HepG2 (cell line): ENCODE measurements around the gene CDK14. TPM values are rescaled to one million over a fixed set of nuclear protein-coding genes. Genes with fewer than 3 reads are reported as not detected.

ENCODE experiments used
- ATAC-seq: fragments of 200-7000 bp; cut with Tn5 transposase; 3 replicates; pipeline ENCODE4 v1.9.1; 2020; ENCODE audit warnings: mild to moderate bottlenecking, moderate library complexity
- BruUV-seq: library from RNA; stranded (reverse); fragments of 400-500 nt; replicated peaks from 2 replicates; lab custom pipeline; 2021; lab: Mats Ljungman, UMichigan
- CTCF ChIA-PET: fragments of 300-600 bp; formaldehyde crosslinking; extraction: SDS; loops from one replicate; lab custom pipeline; 2021; ENCODE audit warnings: low total read pairs, inconsistent platforms, low intra/inter-chr PET ratio; lab: Yijun Ruan, JAX
- POLR2A ChIA-PET: fragments of 350-600 bp; sonication (Branson Sonifier 250); formaldehyde crosslinking; loops from one replicate; lab custom pipeline; 2020; ENCODE audit warnings: antibody characterized with exemption, inconsistent platforms; lab: Yijun Ruan, JAX
- DNase-seq: peaks from one replicate; pipeline ENCODE4 v3.0.0-alpha.2; 2015; ENCODE audit warnings: low spot score
- FAIRE-seq: peaks from 3 replicates; lab custom pipeline; 2011; peaks lifted over from hg19 to GRCh38; lab: Jason Lieb, UNC
- H2AFZ ChIP-seq: one replicate; pipeline ENCODE4 v1.6.1; 2011; ENCODE audit warnings: low read length, inconsistent platforms
- H3K27ac ChIP-seq: fragments of 300-600 bp; 3 replicates; pipeline ENCODE4 v1.8.0; 2011; ENCODE audit warnings: mixed run types, mild to moderate bottlenecking, mixed read lengths, low read length, inconsistent platforms; ENCODE audit not compliant: insufficient read depth; ENCODE audit errors: extremely low read length
- H3K27me3 ChIP-seq, 2 experiments: fragments of 200-600 bp in 1 of 2; 2 replicates in 1 of 2; 3 replicates in 1 of 2; pipeline versions ENCODE4 v1.6.0 to v1.8.0; 2011; ENCODE audit warnings: low read length in 2 of 2, mild to moderate bottlenecking in 2 of 2, moderate library complexity in 2 of 2, inconsistent platforms in 1 of 2; ENCODE audit not compliant: insufficient read depth in 2 of 2, control insufficient read depth in 1 of 2
- H3K36me3 ChIP-seq, 2 experiments: fragments of 200-600 bp in 1 of 2; replicated peaks in 1 of 2; 2 replicates in 1 of 2; 3 replicates in 1 of 2; pipeline versions ENCODE4 v1.5.1 to v1.8.0; 2011; ENCODE audit warnings: low read length in 2 of 2, inconsistent platforms in 1 of 2; ENCODE audit not compliant: insufficient read depth in 2 of 2, control insufficient read depth in 1 of 2
- H3K4me1 ChIP-seq: 2 replicates; pipeline ENCODE4 v1.5.1; 2012; ENCODE audit warnings: low read length, inconsistent platforms; ENCODE audit not compliant: insufficient read depth
- H3K4me2 ChIP-seq: 2 replicates; pipeline ENCODE4 v1.6.0; 2011; ENCODE audit warnings: low read depth, low read length, inconsistent platforms
- H3K4me3 ChIP-seq, 3 experiments: fragments of 200-600 bp in 1 of 3; sonication (generic), shearing (Covaris generic) in 1 of 3; replicated peaks in 1 of 3; 2 replicates each; pipeline ENCODE4 v1.5.1; 2011 to 2016; ENCODE audit warnings: low read length in 3 of 3, inconsistent platforms in 2 of 3, low read depth in 2 of 3, mild to moderate bottlenecking in 2 of 3, control low read depth in 1 of 3, mixed read lengths in 1 of 3; ENCODE audit not compliant: insufficient read depth in 1 of 3
- H3K79me2 ChIP-seq: one replicate; pipeline ENCODE4 v1.6.1; 2011; ENCODE audit warnings: low read length, inconsistent platforms; ENCODE audit not compliant: insufficient read depth
- H3K9ac ChIP-seq: 2 replicates; pipeline ENCODE4 v1.6.0; 2011; ENCODE audit warnings: mild to moderate bottlenecking, low read depth, low read length, inconsistent platforms; ENCODE audit not compliant: insufficient read depth
- H3K9me3 ChIP-seq: 2 replicates; pipeline ENCODE4 v1.5.1; 2012; ENCODE audit warnings: mild to moderate bottlenecking, low read length
- H4K20me1 ChIP-seq: 2 replicates; pipeline ENCODE4 v1.6.0; 2011; ENCODE audit warnings: inconsistent platforms, mild to moderate bottlenecking, low read length, moderate library complexity; ENCODE audit not compliant: insufficient read depth
- GZF1 ChIP-seq: sonication (generic); formaldehyde crosslinking; IDR thresholded peaks from 2 replicates; pipeline ENCODE4 v1.5.1; 2020; ENCODE audit warnings: mild to moderate bottlenecking, missing genetic modification reagents
- ZFYVE20 ChIP-seq: sonication (generic); formaldehyde crosslinking; IDR thresholded peaks from 2 replicates; pipeline ENCODE4 v1.8.0; 2023; ENCODE audit warnings: low read depth, mild to moderate bottlenecking, moderate library complexity, missing genetic modification reagents, borderline replicate concordance
- ZNF280D ChIP-seq: sonication (generic); formaldehyde crosslinking; IDR thresholded peaks from 2 replicates; pipeline ENCODE4 v1.5.1; 2020; ENCODE audit warnings: mild to moderate bottlenecking, missing genetic modification reagents
- ZNF343 ChIP-seq: sonication (generic); formaldehyde crosslinking; IDR thresholded peaks from 2 replicates; pipeline ENCODE4 v1.4.0; 2020; ENCODE audit warnings: mild to moderate bottlenecking, missing genetic modification reagents
- ZNF382 ChIP-seq: sonication (generic); formaldehyde crosslinking; IDR thresholded peaks from 2 replicates; pipeline ENCODE4 v1.5.0; 2020; ENCODE audit warnings: missing genetic modification reagents, mild to moderate bottlenecking, borderline replicate concordance
- ZNF543 ChIP-seq: sonication (generic); formaldehyde crosslinking; IDR thresholded peaks from 2 replicates; pipeline ENCODE4 v1.4.0; 2020; ENCODE audit warnings: mild to moderate bottlenecking, missing genetic modification reagents
- WGBS: methylation state at CpG from one replicate; pipeline ENCODE4 v1.1.6; 2017; ENCODE audit warnings: low lambda C conversion rate; 5-methylcytosine and 5-hydroxymethylcytosine counted together
- in situ Hi-C: cut with HindIII; loops from 2 replicates; pipeline ENCODE4 v1.10.0; 2017; ENCODE audit warnings: low pct_unique_long_range_greater_than_20kb; ENCODE audit not compliant: extremely low pct_ligation_motif_present
- intact Hi-C: fragments of 100-400 bp; cut with micrococcal nuclease; formaldehyde crosslinking; loops from one replicate; pipeline ENCODE4 v1.10.0; 2022; ENCODE audit not compliant: unreplicated experiment
- polyA plus RNA-seq, 8 experiments: library from polyadenylated mRNA; depleted of rRNA in 3 of 8; stranded (reverse) in 7 of 8; unstranded in 1 of 8; fragments of >200 nt; fragmentation: Illumina TruSeq in 4 of 8; extraction: Trizol in 4 of 8; gene quantifications; 2 replicates each; pipeline versions ENCODE4 v1.2.1 to v1.2.3, GENCODE V29; 2011 to 2016; ENCODE audit warnings: low read depth in 4 of 8, missing spikeins in 1 of 8, mixed read lengths in 1 of 8; ENCODE audit not compliant: insufficient read depth in 1 of 8
- total RNA-seq, 5 experiments: library from RNA; depleted of rRNA; stranded (reverse); fragments of >200 nt; fragmentation: Illumina TruSeq; extraction: Trizol; gene quantifications; 2 replicates each; pipeline ENCODE4 v1.2.3, GENCODE V29; 2016; ENCODE audit warnings: low read depth in 1 of 5
- TF ChIP-seq, protein P1 (sequence below): sonication (generic); formaldehyde crosslinking; IDR thresholded peaks from 2 replicates; pipeline ENCODE4 v1.4.0; 2020; ENCODE audit warnings: mild to moderate bottlenecking, missing genetic modification reagents
- TF ChIP-seq, protein P2 (sequence below): sonication (generic); formaldehyde crosslinking; IDR thresholded peaks from 2 replicates; pipeline ENCODE4 v1.9.0; 2022; ENCODE audit warnings: missing genetic modification reagents, mild to moderate bottlenecking, borderline replicate concordance
- TF ChIP-seq, protein P3 (sequence below): sonication (generic); formaldehyde crosslinking; IDR thresholded peaks from 2 replicates; pipeline ENCODE4 v1.8.1; 2023; ENCODE audit warnings: mild to moderate bottlenecking, moderate library complexity, missing genetic modification reagents
- TF ChIP-seq, protein P4 (sequence below): sonication (generic); formaldehyde crosslinking; IDR thresholded peaks from 2 replicates; pipeline ENCODE4 v1.5.0; 2020; ENCODE audit warnings: missing genetic modification reagents

CDK14 gene
- total and polyA plus RNA-seq, 2 of the 13 experiments (the other 11 are each of a cell fraction or from before 2014, with no cell fraction given) = 0.26 to 0.71 TPM

DNA sequence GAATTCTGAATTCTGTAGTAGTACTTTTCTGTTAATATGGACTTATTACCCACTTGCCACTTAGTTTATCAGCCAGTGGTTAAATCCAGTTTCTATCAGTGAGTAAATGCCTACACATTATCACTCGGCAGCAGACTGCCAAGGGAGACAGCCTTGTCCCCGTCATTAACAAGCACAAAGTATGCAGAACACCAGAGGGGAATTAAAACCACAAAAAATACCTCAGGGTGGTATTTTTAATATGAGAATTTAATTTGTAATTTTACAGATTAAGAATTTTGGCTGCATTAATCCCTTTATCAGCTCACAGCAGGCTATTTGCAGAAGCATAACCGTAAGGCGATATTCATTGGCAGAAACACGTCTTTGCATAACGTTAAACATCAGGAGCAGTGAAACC is 518.1 kb downstream of the CDK14 start (continued):
- TF ChIP-seq ZNF343 (CRISPR knock-in tag) = no peak
- TF ChIP-seq, protein P1, sequence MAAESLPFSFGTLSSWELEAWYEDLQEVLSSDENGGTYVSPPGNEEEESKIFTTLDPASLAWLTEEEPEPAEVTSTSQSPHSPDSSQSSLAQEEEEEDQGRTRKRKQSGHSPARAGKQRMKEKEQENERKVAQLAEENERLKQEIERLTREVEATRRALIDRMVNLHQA (CRISPR knock-in tag) = no peak
- TF ChIP-seq, protein P2, sequence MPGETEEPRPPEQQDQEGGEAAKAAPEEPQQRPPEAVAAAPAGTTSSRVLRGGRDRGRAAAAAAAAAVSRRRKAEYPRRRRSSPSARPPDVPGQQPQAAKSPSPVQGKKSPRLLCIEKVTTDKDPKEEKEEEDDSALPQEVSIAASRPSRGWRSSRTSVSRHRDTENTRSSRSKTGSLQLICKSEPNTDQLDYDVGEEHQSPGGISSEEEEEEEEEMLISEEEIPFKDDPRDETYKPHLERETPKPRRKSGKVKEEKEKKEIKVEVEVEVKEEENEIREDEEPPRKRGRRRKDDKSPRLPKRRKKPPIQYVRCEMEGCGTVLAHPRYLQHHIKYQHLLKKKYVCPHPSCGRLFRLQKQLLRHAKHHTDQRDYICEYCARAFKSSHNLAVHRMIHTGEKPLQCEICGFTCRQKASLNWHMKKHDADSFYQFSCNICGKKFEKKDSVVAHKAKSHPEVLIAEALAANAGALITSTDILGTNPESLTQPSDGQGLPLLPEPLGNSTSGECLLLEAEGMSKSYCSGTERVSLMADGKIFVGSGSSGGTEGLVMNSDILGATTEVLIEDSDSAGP (CRISPR knock-in tag) = no peak

GRCh38 chr7:91126762-91127161 is 530.6 kb downstream of the CDK14 start:
- Histone ChIP-seq H2AFZ (no peak overlapping the region), H3K9ac (no peak overlapping the region)
- DNase-seq = no peak
- TF ChIP-seq ZNF543 (no peak), ZFYVE20 (no peak), GZF1 (no peak), ZNF382 (no peak), ZNF280D (CRISPR knock-in tag) (no peak)
- TF ChIP-seq, protein P3, sequence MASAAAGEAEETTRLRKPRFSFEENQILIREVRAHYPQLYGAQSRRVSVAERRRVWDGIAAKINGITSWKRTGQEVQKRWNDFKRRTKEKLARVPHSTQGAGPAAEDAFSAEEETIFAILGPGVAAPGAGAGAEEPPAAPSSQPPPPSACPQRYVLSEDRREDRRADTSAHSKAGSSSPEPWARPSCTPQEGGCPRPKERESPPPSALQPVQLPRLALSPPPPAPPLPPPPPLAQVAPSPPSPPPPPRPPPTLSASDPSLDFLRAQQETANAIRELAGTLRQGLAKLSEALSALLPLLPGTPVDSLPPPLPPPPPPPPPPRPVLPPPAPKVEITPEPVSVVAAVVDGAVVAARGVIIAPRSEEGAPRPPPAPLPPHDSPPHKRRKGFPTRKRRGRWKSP (CRISPR knock-in tag) = no peak
- TF ChIP-seq, protein P4, sequence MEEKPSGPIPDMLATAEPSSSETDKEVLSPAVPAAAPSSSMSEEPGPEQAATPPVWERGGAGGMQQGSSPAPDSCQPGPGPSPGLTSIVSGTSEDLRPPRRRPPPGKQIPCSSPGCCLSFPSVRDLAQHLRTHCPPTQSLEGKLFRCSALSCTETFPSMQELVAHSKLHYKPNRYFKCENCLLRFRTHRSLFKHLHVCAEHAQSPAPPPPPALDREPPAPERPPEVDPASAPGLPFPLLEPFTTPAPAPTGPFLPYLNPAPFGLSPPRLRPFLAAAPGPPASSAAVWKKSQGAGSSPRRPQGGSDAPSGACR (CRISPR knock-in tag) = no peak
- TF ChIP-seq, all 625 proteins: peak for 0
- Histone ChIP-seq H3K4me3 (no peak overlapping the region), H3K27ac (no peak overlapping the region), H3K36me3 (no peaks in the 10 kb centered on the region), H3K4me1 (no peaks in the 10 kb centered on the region), H3K4me2 (no peak overlapping the region), H3K9me3 (no peaks in the 10 kb centered on the region), H3K79me2 (no peaks in the 10 kb centered on the region), H4K20me1 (no peaks in the 10 kb centered on the region), H3K27me3 (no peaks in the 10 kb centered on the region)
- WGBS = 33% methylated on average over 8 of the region's 8 CpGs
- FAIRE-seq (no peak), ATAC-seq (no peak)
- no TSS peak for BruUV-seq
- intact Hi-C loops = no loop called here
- in situ Hi-C loops = no loop called here
- ChIA-PET POLR2A (no interaction called here), CTCF (no interaction called here)
